Loucy (cell line): ENCODE results near the gene RYR2.

Experiments used
- H2AFZ ChIP-seq: fragments of 200-600 bp; sonication (generic); 2 replicates; pipeline ENCODE4 v1.6.0; 2016; ENCODE audit warnings: antibody characterized with exemption, mild to moderate bottlenecking, low read length, moderate library complexity
- H3F3A ChIP-seq: fragments of 200-600 bp; 2 replicates; pipeline ENCODE4 v1.6.0; 2016; ENCODE audit warnings: antibody characterized with exemption, low read depth, mild to moderate bottlenecking
- H3K27me3 ChIP-seq: fragments of 200-600 bp; sonication (generic); 2 replicates; pipeline ENCODE4 v1.6.1; 2014; ENCODE audit warnings: low read length, mild to moderate bottlenecking; ENCODE audit not compliant: insufficient read depth, poor library complexity, severe bottlenecking
- H3K36me3 ChIP-seq: fragments of 200-600 bp; sonication (generic); 2 replicates; pipeline ENCODE4 v1.6.1; 2016; ENCODE audit warnings: low read length; ENCODE audit not compliant: insufficient read depth
- H3K4me1 ChIP-seq: fragments of 200-600 bp; sonication (generic); 2 replicates; pipeline ENCODE4 v1.5.1; 2014; ENCODE audit warnings: low read length, mild to moderate bottlenecking; ENCODE audit not compliant: insufficient read depth, poor library complexity, severe bottlenecking
- H3K4me2 ChIP-seq: fragments of 200-600 bp; sonication (generic); 2 replicates; pipeline ENCODE4 v1.6.0; 2014; ENCODE audit warnings: antibody characterized with exemption, low read length, low read depth, mild to moderate bottlenecking; ENCODE audit not compliant: poor library complexity, severe bottlenecking
- H3K4me3 ChIP-seq: fragments of 200-600 bp; sonication (generic); 2 replicates; pipeline ENCODE4 v1.5.1; 2014; ENCODE audit warnings: low read length, mild to moderate bottlenecking, mixed read lengths; ENCODE audit not compliant: poor library complexity, severe bottlenecking
- H3K79me2 ChIP-seq: fragments of 200-600 bp; sonication (generic); 2 replicates; pipeline ENCODE4 v1.6.1; 2014; ENCODE audit warnings: low read length; ENCODE audit not compliant: insufficient read depth
- H3K9ac ChIP-seq: fragments of 200-600 bp; sonication (generic); 2 replicates; pipeline ENCODE4 v1.6.0; 2014; ENCODE audit warnings: mild to moderate bottlenecking, low read depth, low read length, moderate library complexity; ENCODE audit not compliant: poor library complexity, severe bottlenecking
- H3K9me2 ChIP-seq: fragments of 200-600 bp; sonication (generic); replicated peaks from 2 replicates; pipeline ENCODE4 v1.6.1; 2016; ENCODE audit warnings: low read depth, low read length, mixed read lengths
- H3K9me3 ChIP-seq: fragments of 200-600 bp; sonication (generic); 2 replicates; pipeline ENCODE4 v1.6.1; 2014; ENCODE audit warnings: mild to moderate bottlenecking, antibody characterized with exemption, low read length, low read depth; ENCODE audit not compliant: insufficient read depth
- H4K20me1 ChIP-seq: fragments of 200-600 bp; sonication (generic); 2 replicates; pipeline ENCODE4 v1.6.0; 2014; ENCODE audit warnings: antibody characterized with exemption, low read length, mild to moderate bottlenecking; ENCODE audit not compliant: insufficient read depth, poor library complexity, severe bottlenecking
- CTCF ChIP-seq: fragments of 200-600 bp; sonication (generic); conservative IDR thresholded peaks from 2 replicates; pipeline ENCODE4 v1.5.1; 2014; ENCODE audit warnings: mild to moderate bottlenecking, antibody characterized with exemption, low read length
- EZH2phosphoT487 ChIP-seq: fragments of 200-600 bp; IDR thresholded peaks from 2 replicates; pipeline ENCODE4 v1.6.1; 2018; ENCODE audit warnings: antibody characterized with exemption, mild to moderate bottlenecking, moderate library complexity, borderline replicate concordance

RYR2 gene

GRCh38 chr1:237191403-237191802 is 149.4 kb downstream of the RYR2 start:
- no peaks in the 10 kb centered on the region for H3K79me2 ChIP-seq
- H3K4me1 ChIP-seq: no peaks in the 10 kb centered on the region
- no peak overlapping the region for H3K9ac ChIP-seq
- H3K27me3 ChIP-seq: no peaks in the 10 kb centered on the region
- no peak overlapping the region for H2AFZ ChIP-seq
- no peak overlapping the region for H3K4me3 ChIP-seq
- no peaks in the 10 kb centered on the region for H3K9me3 ChIP-seq
- H4K20me1 ChIP-seq: no peaks in the 10 kb centered on the region
- H3K4me2 ChIP-seq: no peak overlapping the region
- TF ChIP-seq CTCF (no peak), EZH2phosphoT487 (no peak)
- no peaks in the 10 kb centered on the region for H3K36me3 ChIP-seq
- H3K9me2 ChIP-seq: no peaks in the 10 kb centered on the region
- H3F3A ChIP-seq: no peaks in the 10 kb centered on the region

GRCh38 chr1:237197470-237198425 is 155.8 kb downstream of the RYR2 start:
- H3K9ac ChIP-seq: no peak overlapping the region
- no peaks in the 10 kb centered on the region for H3K9me2 ChIP-seq
- H3K36me3 ChIP-seq: no peaks in the 10 kb centered on the region
- no peaks in the 10 kb centered on the region for H3K9me3 ChIP-seq
- H2AFZ ChIP-seq: no peak overlapping the region
- no peaks in the 10 kb centered on the region for H4K20me1 ChIP-seq
- H3F3A ChIP-seq: no peaks in the 10 kb centered on the region
- H3K27me3 ChIP-seq: no peaks in the 10 kb centered on the region
- H3K4me2 ChIP-seq: no peak overlapping the region
- no peak overlapping the region for H3K4me3 ChIP-seq
- TF ChIP-seq CTCF (no peak), EZH2phosphoT487 (no peak)
- no peaks in the 10 kb centered on the region for H3K79me2 ChIP-seq
- no peaks in the 10 kb centered on the region for H3K4me1 ChIP-seq

GRCh38 chr1:237199026-237199425 is 157.0 kb downstream of the RYR2 start:
- no peaks in the 10 kb centered on the region for H4K20me1 ChIP-seq
- H3K36me3 ChIP-seq: no peaks in the 10 kb centered on the region
- no peaks in the 10 kb centered on the region for H3F3A ChIP-seq
- TF ChIP-seq EZH2phosphoT487 (no peak), CTCF (no peak)
- H3K4me1 ChIP-seq: no peaks in the 10 kb centered on the region
- no peak overlapping the region for H2AFZ ChIP-seq
- H3K4me3 ChIP-seq: no peak overlapping the region
- H3K79me2 ChIP-seq: no peaks in the 10 kb centered on the region
- no peaks in the 10 kb centered on the region for H3K27me3 ChIP-seq
- H3K4me2 ChIP-seq: no peak overlapping the region
- no peaks in the 10 kb centered on the region for H3K9me3 ChIP-seq
- H3K9me2 ChIP-seq: no peaks in the 10 kb centered on the region
- H3K9ac ChIP-seq: no peak overlapping the region
